AG04450 (cell line): Measurements from ENCODE around the gene MYPN. TPM values are rescaled to one million over a fixed set of nuclear protein-coding genes. Genes with fewer than 3 reads are reported as not detected.

ENCODE experiments used
- CTCF ChIA-PET: fragments of 300-600, 350-600 bp; formaldehyde crosslinking; extraction: SDS; loops from one replicate; lab custom pipeline; 2022; ENCODE audit warnings: antibody characterized with exemption, inconsistent platforms; lab: Charles Lee
- POLR2A ChIA-PET: fragments of 350-600 bp; formaldehyde crosslinking; extraction: SDS; loops from one replicate; lab custom pipeline; 2021; ENCODE audit warnings: antibody characterized with exemption, inconsistent platforms; lab: Yijun Ruan, JAX
- DNase-seq: peaks from one replicate; pipeline ENCODE4 v3.0.0-alpha.2; 2011; ENCODE audit warnings: low read depth, low spot score
- H3K27ac ChIP-seq: one replicate; pipeline ENCODE4 v1.5.1; 2012; ENCODE audit warnings: low read depth, low read length, control low read depth
- H3K27me3 ChIP-seq: one replicate; pipeline ENCODE4 v1.6.0; 2012; ENCODE audit warnings: low read length; ENCODE audit not compliant: control insufficient read depth, insufficient read depth
- H3K4me3 ChIP-seq: 2 replicates; pipeline ENCODE4 v1.5.1; 2011; ENCODE audit warnings: mild to moderate bottlenecking, low read depth, low read length, control low read depth
- H3K9me3 ChIP-seq: 2 replicates; pipeline ENCODE4 v1.5.1; 2012; ENCODE audit warnings: low read length; ENCODE audit not compliant: control insufficient read depth, insufficient read depth
- CTCF ChIP-seq: IDR thresholded peaks from 2 replicates; pipeline ENCODE4 v1.5.1; 2011; ENCODE audit warnings: low read depth, low read length, control low read depth, inconsistent platforms
- polyA plus RNA-seq: library from polyadenylated mRNA; depleted of rRNA; stranded (reverse); fragments of >200 nt; gene quantifications from 2 replicates; pipeline ENCODE4 v1.2.3, GENCODE V29; 2011

The MYPN gene
- polyA plus RNA-seq, 1 experiment: 2.9 TPM

DNA sequence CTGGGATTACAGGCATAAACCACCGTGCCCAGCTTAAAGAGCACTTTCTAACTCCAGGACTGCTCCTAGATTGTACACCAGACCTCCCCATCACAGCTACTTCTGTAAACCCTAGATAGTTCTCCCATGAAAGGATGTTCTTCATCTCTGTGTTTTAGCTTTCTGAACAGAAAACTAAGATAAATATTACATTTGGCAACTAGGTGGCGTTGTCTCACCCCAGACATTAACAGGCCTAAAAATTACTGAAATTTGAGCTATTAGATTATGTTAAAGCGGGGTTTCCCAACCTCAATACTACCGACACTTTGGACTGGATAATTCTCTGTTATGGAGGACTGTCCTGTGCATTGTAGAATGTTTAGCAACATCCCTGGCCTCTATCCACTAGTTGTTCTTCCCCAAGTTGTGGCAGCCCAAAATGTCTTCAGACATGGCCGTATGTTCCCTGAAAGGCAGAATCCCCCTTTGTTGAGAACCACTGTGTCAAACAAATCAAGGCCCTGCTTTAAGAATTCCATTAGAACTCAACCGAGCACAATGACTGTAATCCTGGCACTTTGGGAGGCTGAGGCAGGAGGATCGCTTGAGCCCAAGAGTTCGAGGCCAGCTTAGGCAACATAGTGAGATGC, 103.5 kb downstream of the MYPN start:
- ChIA-PET POLR2A (interaction anchor here (0.9 to 1.2 kb wide), 3 partner anchors 89 to 120 kb away, joined by 3 to 5 read pairs (median 4); partner anchors contain the start of genes HNRNPH3 and PBLD), CTCF (interaction anchor here (0.6 to 7.4 kb wide), 77 partner anchors 8 to 1018 kb away, joined by 3 to 163 read pairs (median 5); partner anchors contain the start of genes ATOH7, HERC4 and PBLD)
- H3K9me3 ChIP-seq: no peaks in the 10 kb centered on the region
- H3K27ac ChIP-seq: no peak overlapping the region
- no peaks in the 10 kb centered on the region for H3K27me3 ChIP-seq
- DNase-seq: no peak
- peak; percentile 66 for TF ChIP-seq CTCF
- H3K4me3 ChIP-seq: no peak overlapping the region

GRCh38 chr10:68218786-68219185, 109.5 kb downstream of the MYPN start:
- DNase-seq: no peak
- Histone ChIP-seq H3K27ac (no peak overlapping the region), H3K9me3 (no peaks in the 10 kb centered on the region), H3K4me3 (no peak overlapping the region), H3K27me3 (no peaks in the 10 kb centered on the region)
- no peak for TF ChIP-seq CTCF
- ChIA-PET CTCF (no interaction called here), POLR2A (no interaction called here)

DNA sequence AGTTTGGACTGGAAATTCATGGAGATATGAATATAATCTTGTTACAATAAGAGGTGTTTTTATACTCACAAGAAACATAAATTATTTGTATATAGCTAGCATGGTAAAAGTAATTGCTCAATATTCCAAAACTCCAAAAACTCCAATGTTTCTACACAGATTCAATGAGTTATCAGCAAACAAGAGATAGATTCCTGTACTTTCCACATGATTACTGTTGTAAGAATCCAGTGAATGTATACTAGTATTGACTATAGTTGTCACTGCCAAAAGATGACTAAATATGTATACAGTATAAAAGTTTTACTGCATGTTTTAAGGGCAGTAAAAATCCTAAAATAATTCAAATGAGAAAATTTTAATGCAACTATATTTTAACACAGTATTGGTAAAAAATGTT, 111.9 kb downstream of the MYPN start:
- no peaks in the 10 kb centered on the region for H3K9me3 ChIP-seq

GRCh38 chr10:68222391-68222790, 113.1 kb downstream of the MYPN start:
- Histone ChIP-seq H3K27ac (no peak overlapping the region), H3K4me3 (no peak overlapping the region), H3K27me3 (no peaks in the 10 kb centered on the region), H3K9me3 (no peaks in the 10 kb centered on the region)
- CTCF ChIA-PET: interaction anchor here (0.5 to 0.7 kb wide), 2 partner anchors 9 to 20 kb away, joined by 3 to 7 read pairs; no protein-coding TSS in a partner anchor
- POLR2A ChIA-PET: no interaction called here
- no peak for TF ChIP-seq CTCF
- no peak for DNase-seq

More for the DNA sequence above, 111.9 kb downstream of the MYPN start:
- Histone ChIP-seq H3K4me3 (no peak overlapping the region), H3K27me3 (no peaks in the 10 kb centered on the region), H3K27ac (no peak overlapping the region)
- TF ChIP-seq CTCF: no peak
- ChIA-PET CTCF (interaction anchor here (1.1 to 1.5 kb wide), 2 partner anchors 8 to 81 kb away, joined by 3 to 6 read pairs; no protein-coding TSS in a partner anchor), POLR2A (interaction anchor here (1.0 kb wide), 2 partner anchors 10 to 111 kb away, joined by 3 to 4 read pairs; partner anchors contain the start of gene HNRNPH3)
- DNase-seq: no peak

GRCh38 chr10:68223535-68224165, 114.4 kb downstream of the MYPN start:
- Histone ChIP-seq H3K27me3 (no peaks in the 10 kb centered on the region), H3K27ac (no peak overlapping the region), H3K9me3 (no peaks in the 10 kb centered on the region), H3K4me3 (no peak overlapping the region)
- ChIA-PET CTCF (interaction anchor here (0.5 to 1.2 kb wide), 5 partner anchors 9 to 128 kb away, joined by 3 to 6 read pairs (median 3); no protein-coding TSS in a partner anchor), POLR2A (no interaction called here)
- TF ChIP-seq CTCF: no peak
- no peak for DNase-seq
